Natural killer cell (primary cell): ENCODE results near the gene KPNA4. TPM values are rescaled to one million over a fixed set of nuclear protein-coding genes. Genes with fewer than 3 reads are reported as not detected.
"Not testable (repeated sequence)": the region's sequence is repeated elsewhere in the genome, so short reads cannot be mapped to it uniquely, and the experiment has no call there.

ENCODE experiments used
- ATAC-seq, 3 donors: fragments of 150-1000 bp in 2 of 3; fragments of 200-7000 bp in 1 of 3; cut with Tn5 transposase; 1 replicate in 1 of 3; 2 replicates in 2 of 3; pipeline ENCODE4 v1.10.0; 2021; ENCODE audit warnings: mild to moderate bottlenecking in 2 of 3, moderate library complexity in 2 of 3
- DNase-seq, 2 donors: peaks; one replicate each; pipeline versions ENCODE4 v3.0.0 to v3.0.0-alpha.2; 2013 to 2021; ENCODE audit warnings: mixed read lengths in 1 of 2
- H3K27ac ChIP-seq: one replicate; pipeline ENCODE4 v1.5.1; 2013; ENCODE audit warnings: mild to moderate bottlenecking, low read length
- H3K27me3 ChIP-seq: one replicate; pipeline ENCODE4 v1.6.1; 2013; ENCODE audit warnings: low read length; ENCODE audit not compliant: control insufficient read depth, insufficient read depth
- H3K36me3 ChIP-seq: one replicate; pipeline ENCODE4 v1.6.1; 2013; ENCODE audit warnings: low read length; ENCODE audit not compliant: control insufficient read depth, insufficient read depth
- H3K4me1 ChIP-seq: one replicate; pipeline ENCODE4 v1.6.1; 2013; ENCODE audit warnings: low read length; ENCODE audit not compliant: control insufficient read depth, insufficient read depth
- H3K4me3 ChIP-seq: one replicate; pipeline ENCODE4 v1.5.1; 2013; ENCODE audit warnings: low read length
- H3K9me3 ChIP-seq: one replicate; pipeline ENCODE4 v1.6.1; 2013; ENCODE audit warnings: low read length; ENCODE audit not compliant: control insufficient read depth, insufficient read depth
- H3K27ac Mint-ChIP-seq, 2 donors: one replicate each; pipeline ENCODE4 v1.8.0; 2022; ENCODE audit warnings: mild to moderate bottlenecking in 2 of 2, mixed read lengths in 2 of 2, moderate library complexity in 1 of 2
- H3K27me3 Mint-ChIP-seq, 2 donors: one replicate each; pipeline ENCODE4 v1.8.0; 2022; ENCODE audit warnings: low read depth in 2 of 2, mixed read lengths in 2 of 2
- H3K36me3 Mint-ChIP-seq: one replicate; pipeline ENCODE4 v1.8.0; 2022; ENCODE audit warnings: mixed read lengths
- H3K4me1 Mint-ChIP-seq, 2 donors: one replicate each; pipeline ENCODE4 v1.8.0; 2022; ENCODE audit warnings: mixed read lengths in 2 of 2
- H3K4me3 Mint-ChIP-seq: one replicate; pipeline ENCODE4 v1.8.0; 2022; ENCODE audit warnings: mild to moderate bottlenecking, moderate library complexity, mixed read lengths
- H3K9me3 Mint-ChIP-seq, 2 donors: one replicate each; pipeline ENCODE4 v1.8.0; 2022; ENCODE audit warnings: mixed read lengths in 2 of 2
- WGBS: methylation state at CpG from one replicate; pipeline ENCODE4 v1.1.7; 2013; ENCODE audit warnings: missing lambda C conversion rate; ENCODE audit not compliant: insufficient coverage; 5-methylcytosine and 5-hydroxymethylcytosine counted together
- intact Hi-C: fragments of 100-400 bp; cut with micrococcal nuclease; formaldehyde crosslinking; loops from one replicate; pipeline ENCODE4 v1.14.2; 2022
- total RNA-seq, 4 donors: library from RNA; stranded (reverse); fragments of 120-200 nt in 1 of 4; gene quantifications; one replicate each; pipeline versions ENCODE4 v1.2.3 to v1.2.4, GENCODE V29; 2013 to 2022
- TF ChIP-seq, protein P1 (sequence below): fragments of 200-600 bp; IDR thresholded peaks from one replicate; pipeline ENCODE4 v1.8.0; 2022; ENCODE audit warnings: antibody characterized with exemption

KPNA4 gene
- total RNA-seq, 3 donors from 2014 or later (not counting 1 experiment from before 2014, with no cell fraction given): 69.1 to 81.7 (median 74.1) TPM

DNA sequence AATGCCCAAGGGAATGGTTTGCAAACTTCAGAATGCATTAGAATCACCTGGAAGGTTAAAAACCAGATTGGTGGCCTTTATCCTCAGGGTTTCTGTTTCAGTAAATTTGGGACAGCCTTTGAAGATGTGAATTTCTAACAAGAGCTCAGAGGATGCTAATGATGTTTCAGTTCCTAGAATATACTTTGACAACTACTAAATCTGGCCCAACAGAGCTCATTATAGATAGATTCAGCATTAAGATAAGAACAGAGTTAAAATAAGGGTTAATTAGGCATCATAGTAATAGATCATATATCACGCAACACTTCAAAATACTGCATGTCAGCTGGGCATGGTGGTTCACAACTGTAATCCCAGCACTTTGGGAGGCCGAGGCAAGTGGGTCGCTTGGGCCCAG is 9.3 kb upstream of the KPNA4 start:
- intact Hi-C loops: no loop called here
- ATAC-seq: no peak
- H3K27ac ChIP-seq: no peak overlapping the region
- DNase-seq: no peak
- no peak overlapping the region for H3K4me3 ChIP-seq
- no peaks in the 10 kb centered on the region for H3K9me3 ChIP-seq
- no peaks in the 10 kb centered on the region for H3K4me1 Mint-ChIP-seq
- WGBS: 98% methylated on average over 3 of the region's 3 CpGs
- no peaks in the 10 kb centered on the region for H3K36me3 ChIP-seq
- H3K9me3 Mint-ChIP-seq: no peaks in the 10 kb centered on the region
- no peaks in the 10 kb centered on the region for H3K36me3 Mint-ChIP-seq
- H3K27ac Mint-ChIP-seq: no peak overlapping the region
- TF ChIP-seq, protein P1, sequence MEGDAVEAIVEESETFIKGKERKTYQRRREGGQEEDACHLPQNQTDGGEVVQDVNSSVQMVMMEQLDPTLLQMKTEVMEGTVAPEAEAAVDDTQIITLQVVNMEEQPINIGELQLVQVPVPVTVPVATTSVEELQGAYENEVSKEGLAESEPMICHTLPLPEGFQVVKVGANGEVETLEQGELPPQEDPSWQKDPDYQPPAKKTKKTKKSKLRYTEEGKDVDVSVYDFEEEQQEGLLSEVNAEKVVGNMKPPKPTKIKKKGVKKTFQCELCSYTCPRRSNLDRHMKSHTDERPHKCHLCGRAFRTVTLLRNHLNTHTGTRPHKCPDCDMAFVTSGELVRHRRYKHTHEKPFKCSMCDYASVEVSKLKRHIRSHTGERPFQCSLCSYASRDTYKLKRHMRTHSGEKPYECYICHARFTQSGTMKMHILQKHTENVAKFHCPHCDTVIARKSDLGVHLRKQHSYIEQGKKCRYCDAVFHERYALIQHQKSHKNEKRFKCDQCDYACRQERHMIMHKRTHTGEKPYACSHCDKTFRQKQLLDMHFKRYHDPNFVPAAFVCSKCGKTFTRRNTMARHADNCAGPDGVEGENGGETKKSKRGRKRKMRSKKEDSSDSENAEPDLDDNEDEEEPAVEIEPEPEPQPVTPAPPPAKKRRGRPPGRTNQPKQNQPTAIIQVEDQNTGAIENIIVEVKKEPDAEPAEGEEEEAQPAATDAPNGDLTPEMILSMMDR: no peak
- no peaks in the 10 kb centered on the region for H3K4me1 ChIP-seq
- peaks cover 2% of the 10 kb centered on the region for H3K27me3 ChIP-seq
- no peak overlapping the region for H3K4me3 Mint-ChIP-seq
- peaks cover 9 to 14% of the 10 kb centered on the region in 2 donors for H3K27me3 Mint-ChIP-seq

DNA sequence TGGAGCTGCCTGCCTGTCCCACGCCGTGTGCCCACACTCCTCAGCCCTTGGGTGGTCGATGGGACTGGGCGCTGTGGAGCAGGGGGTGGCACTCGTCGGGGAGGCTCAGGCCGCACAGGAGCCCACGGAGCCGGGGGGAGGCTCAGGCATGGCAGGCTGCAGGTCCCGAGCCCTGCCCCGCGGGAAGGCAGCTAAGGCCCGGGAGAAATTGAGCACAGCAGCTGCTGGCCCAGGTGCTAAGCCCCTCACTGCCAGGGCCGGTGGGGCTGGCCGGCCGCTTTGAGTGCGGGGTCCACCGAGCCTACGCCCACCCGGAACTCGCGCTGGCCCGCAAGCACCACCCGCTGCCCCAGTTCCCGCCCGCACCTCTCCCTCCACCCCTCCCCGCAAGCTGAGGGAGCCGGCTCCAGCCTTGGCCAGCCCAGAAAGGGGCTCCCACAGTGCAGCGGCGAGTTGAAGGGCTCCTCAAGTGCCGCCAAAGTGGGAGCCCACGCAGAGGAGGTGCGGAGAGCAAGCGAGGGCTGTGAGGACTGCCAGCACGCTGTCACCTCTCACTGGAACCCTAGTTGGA is 8.7 kb upstream of the KPNA4 start:
- H3K27ac ChIP-seq, H3K27ac Mint-ChIP-seq, ATAC-seq, H3K36me3 Mint-ChIP-seq, H3K36me3 ChIP-seq, H3K4me1 ChIP-seq, H3K27me3 ChIP-seq, H3K4me3 ChIP-seq, H3K4me1 Mint-ChIP-seq, intact Hi-C loops, H3K9me3 ChIP-seq, H3K9me3 Mint-ChIP-seq, H3K4me3 Mint-ChIP-seq, DNase-seq: not testable (repeated sequence)
- peaks cover 6 to 14% of the 10 kb centered on the region in 2 donors for H3K27me3 Mint-ChIP-seq
- 97% methylated on average over 35 of the region's 35 CpGs for WGBS

DNA sequence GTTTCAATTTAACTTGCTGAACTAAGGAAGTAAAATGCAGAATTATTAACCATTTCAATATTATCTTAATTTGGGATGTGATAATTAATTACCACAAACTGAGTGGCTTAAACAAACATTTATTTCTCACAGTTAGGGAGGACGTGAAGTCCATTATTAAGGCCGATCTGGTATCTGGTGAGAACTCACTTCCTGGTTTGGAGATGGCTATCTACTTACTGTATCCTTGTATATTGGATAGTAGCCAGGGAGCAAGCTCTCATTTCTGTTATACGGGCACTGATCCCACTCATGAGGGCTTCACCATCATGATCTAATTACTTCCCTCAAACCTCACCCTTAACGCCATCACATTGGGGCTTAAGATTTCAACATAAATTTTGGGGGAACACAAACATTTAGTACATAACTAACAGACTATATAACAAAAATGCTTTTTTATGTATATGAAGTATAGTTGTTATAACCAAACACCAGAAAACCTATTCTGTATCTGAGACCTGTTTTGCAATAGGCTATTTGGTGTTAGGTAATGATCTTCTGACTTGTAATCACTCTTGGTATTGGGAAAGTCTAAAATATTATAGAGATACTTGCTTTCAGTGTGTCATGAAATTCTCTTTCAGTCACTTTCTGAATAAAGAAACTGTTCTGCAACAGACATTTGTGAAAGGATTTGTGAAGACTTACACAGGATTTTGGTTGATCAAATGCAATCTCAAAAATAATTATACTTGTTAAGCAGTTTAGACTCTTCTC is 4.7 kb upstream of the KPNA4 start:
- Histone ChIP-seq H3K27ac (no peak overlapping the region), H3K36me3 (peaks cover 2% of the 10 kb centered on the region), H3K9me3 (no peaks in the 10 kb centered on the region), H3K27me3 (no peaks in the 10 kb centered on the region), H3K4me1 (peaks cover 8% of the 10 kb centered on the region), H3K4me3 (no peak overlapping the region)
- H3K9me3 Mint-ChIP-seq: no peaks in the 10 kb centered on the region
- intact Hi-C loops: no loop called here
- no peak overlapping the region for H3K27ac Mint-ChIP-seq
- 82% methylated on average over 4 of the region's 4 CpGs for WGBS
- H3K4me1 Mint-ChIP-seq: peaks cover 17 to 26% of the 10 kb centered on the region in 2 donors
- no peaks in the 10 kb centered on the region for H3K36me3 Mint-ChIP-seq
- no peaks in the 10 kb centered on the region for H3K27me3 Mint-ChIP-seq
- DNase-seq: no peak
- TF ChIP-seq, protein P1: no peak
- no peak overlapping the region for H3K4me3 Mint-ChIP-seq
- no peak for ATAC-seq

DNA sequence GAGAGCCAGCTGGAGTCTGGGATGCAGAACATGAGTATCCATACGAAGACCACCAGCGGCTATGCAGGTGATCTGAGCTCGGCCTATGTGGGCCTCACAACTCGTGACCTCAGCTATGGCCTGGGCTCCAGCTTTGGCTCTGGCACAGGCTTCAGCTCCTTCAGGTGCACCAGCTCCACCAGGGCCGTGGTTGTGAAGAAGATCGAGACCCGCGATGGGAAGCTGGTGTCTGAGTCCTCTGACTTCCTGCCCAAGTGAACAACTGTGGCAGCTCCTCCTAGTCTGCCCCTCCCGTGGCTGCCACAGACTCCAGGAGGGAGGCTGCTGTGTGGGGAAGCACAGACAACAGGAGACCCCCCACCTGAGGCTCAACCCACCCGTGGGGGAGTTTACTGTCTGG is 3.6 kb upstream of the KPNA4 start:
- intact Hi-C loops: no loop called here

More for the DNA sequence above, 3.6 kb upstream of the KPNA4 start:
- H3K27ac Mint-ChIP-seq: no peak overlapping the region
- H3K4me1 Mint-ChIP-seq: peaks cover 23 to 31% of the 10 kb centered on the region in 2 donors
- Histone ChIP-seq H3K4me3 (no peak overlapping the region), H3K9me3 (no peaks in the 10 kb centered on the region), H3K27ac (no peak overlapping the region), H3K27me3 (no peaks in the 10 kb centered on the region), H3K36me3 (peaks cover 2% of the 10 kb centered on the region), H3K4me1 (peaks cover 14% of the 10 kb centered on the region)
- no peak overlapping the region for H3K4me3 Mint-ChIP-seq
- ATAC-seq (no peak), DNase-seq (no peak)
- TF ChIP-seq, protein P1: no peak
- no peaks in the 10 kb centered on the region for H3K9me3 Mint-ChIP-seq
- no peaks in the 10 kb centered on the region for H3K36me3 Mint-ChIP-seq
- WGBS: 48% methylated on average over 10 of the region's 10 CpGs
- no peaks in the 10 kb centered on the region for H3K27me3 Mint-ChIP-seq
